ENCODE results near the gene SMIM13. TPM values are rescaled to one million over a fixed set of nuclear protein-coding genes. Genes with fewer than 3 reads are reported as not detected.

The SMIM13 gene
- total RNA-seq, 1 experiment from 2014 or later: 22.2 TPM

GRCh38 chr6:11062083-11062482 lies 31.6 kb upstream of the SMIM13 start:
- TF ChIP-seq CTCF (conservative IDR thresholded peaks at IDR 0.05) (no peak), EZH2 (IDR thresholded peaks at IDR 0.05; ENCODE audit: low read depth) (no peak)
- no peak for DNase-seq
- ChIA-PET CTCF (no interaction called here), POLR2A (ENCODE audit: unreplicated experiment) (no interaction called here)
- Histone ChIP-seq H3F3A (ENCODE audit: insufficient read depth, low read depth) (no peaks in the 10 kb centered on the region), H3K4me1 (replicated peaks; ENCODE audit: insufficient read depth) (no peaks in the 10 kb centered on the region), H3K9me2 (ENCODE audit: insufficient read depth) (no peaks in the 10 kb centered on the region), H3K9me3 (ENCODE audit: insufficient read depth, low read depth) (no peaks in the 10 kb centered on the region), H3K4me3 (no peak overlapping the region), H4K20me1 (ENCODE audit: insufficient read depth) (no peaks in the 10 kb centered on the region), H3K4me2 (no peak overlapping the region), H3K79me2 (ENCODE audit: low read depth) (no peaks in the 10 kb centered on the region), H3K27me3 (ENCODE audit: insufficient read depth, low read depth) (no peaks in the 10 kb centered on the region), H3K36me3 (ENCODE audit: low read depth) (no peaks in the 10 kb centered on the region), H3K27ac (no peak overlapping the region), H2AFZ (no peak overlapping the region)
- intact Hi-C loops (cut with micrococcal nuclease; ENCODE audit: unreplicated experiment): loop anchor here (10.0 kb wide), 1 partner anchor 257 kb away; no protein-coding TSS in a partner anchor
- no TSS peak for BruUV-seq (replicated peaks)

- no peaks in the 10 kb centered on the region for H3K79me2 ChIP-seq (ENCODE audit: low read depth)
- ChIA-PET CTCF (no interaction called here), POLR2A (ENCODE audit: unreplicated experiment) (no interaction called here)
- no peak overlapping the region for H3K27ac ChIP-seq
- H4K20me1 ChIP-seq (ENCODE audit: insufficient read depth): no peaks in the 10 kb centered on the region
- H3K9me3 ChIP-seq (ENCODE audit: insufficient read depth, low read depth): no peaks in the 10 kb centered on the region
- no peak overlapping the region for H2AFZ ChIP-seq
- TF ChIP-seq CTCF (conservative IDR thresholded peaks at IDR 0.05): no peak
- TF ChIP-seq EZH2 (IDR thresholded peaks at IDR 0.05; ENCODE audit: low read depth): no peak
- H3K9me2 ChIP-seq (ENCODE audit: insufficient read depth): no peaks in the 10 kb centered on the region
- H3F3A ChIP-seq (ENCODE audit: insufficient read depth, low read depth): no peaks in the 10 kb centered on the region
- no peak overlapping the region for H3K4me3 ChIP-seq
- no peaks in the 10 kb centered on the region for H3K36me3 ChIP-seq (ENCODE audit: low read depth)
- BruUV-seq (replicated peaks): no TSS peak
- no peak for DNase-seq
- H3K4me1 ChIP-seq (replicated peaks; ENCODE audit: insufficient read depth): no peaks in the 10 kb centered on the region
- no peaks in the 10 kb centered on the region for H3K27me3 ChIP-seq (ENCODE audit: insufficient read depth, low read depth)
- no peak overlapping the region for H3K4me2 ChIP-seq
- intact Hi-C loops (cut with micrococcal nuclease; ENCODE audit: unreplicated experiment): loop anchor here (10.0 kb wide), 1 partner anchor 258 kb away; no protein-coding TSS in a partner anchor
These were observed 30.9 kb upstream of the SMIM13 start for GRCh38 chr6:11062715-11063114.

GRCh38 chr6:11064836-11065235 lies 28.8 kb upstream of the SMIM13 start:
- intact Hi-C loops (cut with micrococcal nuclease; ENCODE audit: unreplicated experiment): loop anchor here (5.0 to 10.0 kb wide), 2 partner anchors 260 to 628 kb away; no protein-coding TSS in a partner anchor
- Histone ChIP-seq H3K36me3 (ENCODE audit: low read depth) (no peaks in the 10 kb centered on the region), H3K4me1 (replicated peaks; ENCODE audit: insufficient read depth) (no peaks in the 10 kb centered on the region), H3F3A (ENCODE audit: insufficient read depth, low read depth) (no peaks in the 10 kb centered on the region), H2AFZ (no peak overlapping the region), H3K9me2 (ENCODE audit: insufficient read depth) (no peaks in the 10 kb centered on the region), H3K27ac (no peak overlapping the region), H4K20me1 (ENCODE audit: insufficient read depth) (no peaks in the 10 kb centered on the region), H3K4me2 (no peak overlapping the region), H3K27me3 (ENCODE audit: insufficient read depth, low read depth) (no peaks in the 10 kb centered on the region), H3K79me2 (ENCODE audit: low read depth) (no peaks in the 10 kb centered on the region), H3K9me3 (ENCODE audit: insufficient read depth, low read depth) (no peaks in the 10 kb centered on the region), H3K4me3 (no peak overlapping the region)
- ChIA-PET POLR2A (ENCODE audit: unreplicated experiment) (no interaction called here), CTCF (interaction anchor here (0.6 to 0.9 kb wide), 2 partner anchors 501 to 565 kb away, joined by 3 read pairs; no protein-coding TSS in a partner anchor)
- no TSS peak for BruUV-seq (replicated peaks)
- TF ChIP-seq CTCF (conservative IDR thresholded peaks at IDR 0.05): no peak
- TF ChIP-seq EZH2 (IDR thresholded peaks at IDR 0.05; ENCODE audit: low read depth): no peak
- DNase-seq: no peak

All from PC-9 (cell line).